Transverse colon (tissue), 4 donors: ENCODE data around the gene CYB5D1. TPM values are rescaled to one million over a fixed set of nuclear protein-coding genes. Genes with fewer than 3 reads are reported as not detected.

Experiments used
- DNase-seq: peaks from one replicate; pipeline ENCODE4 v3.0.0-alpha.2; 2019
- H3K27ac ChIP-seq, 4 donors: fragments of 200-600 bp; sonication (generic); 2 replicates each; pipeline ENCODE4 v1.5.1; 2016 to 2018; ENCODE audit warnings: inconsistent platforms in 4 of 4
- H3K27me3 ChIP-seq: fragments of 200-600 bp; sonication (generic); 2 replicates; pipeline ENCODE4 v1.5.1; 2017; ENCODE audit warnings: inconsistent platforms
- H3K36me3 ChIP-seq, 4 donors: fragments of 200-600 bp; sonication (generic); 2 replicates each; pipeline ENCODE4 v1.5.1; 2017 to 2019; ENCODE audit warnings: inconsistent platforms in 4 of 4
- H3K4me1 ChIP-seq, 4 donors: fragments of 200-600 bp; sonication (generic); 2 replicates each; pipeline ENCODE4 v1.5.1; 2017 to 2020; ENCODE audit warnings: inconsistent platforms in 4 of 4
- H3K4me3 ChIP-seq, 4 donors: fragments of 200-600 bp; sonication (generic); 1 replicate in 1 of 4; 2 replicates in 3 of 4; pipeline versions ENCODE4 v1.5.1 to v1.6.1; 2017 to 2019; ENCODE audit warnings: inconsistent platforms in 4 of 4
- H3K9me3 ChIP-seq, 2 donors: fragments of 200-600 bp; sonication (generic); 2 replicates each; pipeline ENCODE4 v1.5.1; 2017 to 2019; ENCODE audit warnings: inconsistent platforms in 2 of 2
- EP300 ChIP-seq: sonication (generic); formaldehyde crosslinking; IDR thresholded peaks from one replicate; pipeline ENCODE4 v1.6.1; 2017; ENCODE audit warnings: antibody characterized with exemption, low read depth
- POLR2A ChIP-seq: fragments of 450-650 bp; IDR thresholded peaks from one replicate; pipeline ENCODE4 v1.6.1; 2016; ENCODE audit warnings: antibody characterized with exemption, mild to moderate bottlenecking, moderate library complexity
- POLR2AphosphoS5 ChIP-seq, 3 donors: sonication (generic); formaldehyde crosslinking; IDR thresholded peaks; one replicate each; pipeline ENCODE4 v1.6.1; 2016; ENCODE audit warnings: antibody characterized with exemption in 3 of 3
- WGBS, 2 donors: methylation state at CpG; one replicate each; pipeline ENCODE4 v1.1.5; 2018; ENCODE audit warnings: low coverage in 1 of 2; 5-methylcytosine and 5-hydroxymethylcytosine counted together
- in situ Hi-C, 4 donors: fragments of 200-750 bp; cut with MboI; loops; one replicate each; pipeline versions ENCODE4 v1.15.0 to v1.15.1; 2017; ENCODE audit warnings: low sequenced_read_pairs in 3 of 4, low pct_ligation_motif_present in 1 of 4, low pct_unique_long_range_greater_than_20kb in 1 of 4
- intact Hi-C: fragments of 100-400 bp; cut with DNase I; formaldehyde crosslinking; loops from one replicate; pipeline ENCODE4 v1.15.1; 2023; ENCODE audit warnings: low total_unique reads
- total RNA-seq, 4 donors: library from RNA; depleted of rRNA; stranded (reverse); fragments of >200 nt; gene quantifications; one replicate each; pipeline ENCODE4 v1.1.0, GENCODE V29; 2016
- TF ChIP-seq, protein P1 (sequence below), 5 experiments: fragments of 200-600 bp in 3 of 5; fragments of 450-650 bp in 2 of 5; sonication (generic) in 3 of 5; IDR thresholded peaks; 1 replicate in 2 of 5; 2 replicates in 3 of 5; pipeline ENCODE4 v1.5.1; 2016 to 2017; ENCODE audit warnings: antibody characterized with exemption in 5 of 5, inconsistent platforms in 3 of 5, mild to moderate bottlenecking in 2 of 5, moderate library complexity in 1 of 5

CYB5D1 gene
- total RNA-seq, 4 donors from 2014 or later: 4.9 to 50.4 (median 9.6) TPM; not detected in 1

DNA sequence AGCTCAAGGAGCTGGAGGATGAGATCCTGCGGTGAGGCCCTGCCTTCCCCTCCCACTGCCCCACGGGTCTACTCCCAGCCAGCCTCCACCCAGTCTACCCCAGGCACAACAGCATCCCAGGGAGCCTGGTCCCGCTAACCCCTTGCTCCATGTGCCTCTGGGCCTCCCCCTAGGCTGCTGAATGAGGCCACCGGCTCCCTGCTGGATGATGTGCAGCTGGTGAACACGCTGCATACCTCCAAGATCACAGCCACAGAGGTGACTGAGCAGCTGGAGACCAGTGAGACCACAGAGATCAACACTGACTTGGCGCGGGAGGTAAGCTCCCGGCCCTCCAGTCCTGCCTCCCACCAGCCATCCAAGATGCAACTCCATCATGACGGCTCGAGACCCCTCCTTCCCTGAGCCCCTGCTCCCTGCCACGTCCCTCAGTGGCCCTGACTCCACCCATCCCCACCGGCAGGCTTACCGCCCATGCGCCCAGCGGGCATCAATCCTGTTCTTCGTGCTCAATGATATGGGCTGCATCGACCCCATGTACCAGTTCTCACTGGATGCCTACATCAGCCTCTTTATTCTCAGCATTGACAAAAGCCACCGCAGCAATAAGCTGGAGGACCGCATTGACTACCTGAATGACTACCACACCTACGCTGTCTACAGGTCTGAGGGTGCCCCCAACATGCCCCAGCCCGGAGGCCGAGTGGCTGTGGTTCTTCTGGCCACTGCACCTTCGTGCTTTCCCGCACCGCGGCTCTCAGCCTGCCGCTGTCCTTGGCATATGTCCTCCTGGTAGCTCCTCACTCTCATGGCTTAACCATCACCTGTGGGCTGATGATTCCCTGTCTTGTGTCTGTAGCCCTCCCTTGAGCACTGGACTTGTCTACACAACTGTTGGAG, 38.8 kb upstream of the CYB5D1 start:
- Histone ChIP-seq H3K36me3 (no peaks in the 10 kb centered on the region), H3K4me1 (no peaks in the 10 kb centered on the region), H3K27me3 (no peaks in the 10 kb centered on the region), H3K27ac (no peak overlapping the region), H3K4me3 (no peak overlapping the region), H3K9me3 (no peaks in the 10 kb centered on the region)
- no peak for TF ChIP-seq POLR2A
- no peak for TF ChIP-seq EP300
- no peak for TF ChIP-seq POLR2AphosphoS5 (IDR thresholded peaks at IDR 0.05)
- TF ChIP-seq, protein P1, sequence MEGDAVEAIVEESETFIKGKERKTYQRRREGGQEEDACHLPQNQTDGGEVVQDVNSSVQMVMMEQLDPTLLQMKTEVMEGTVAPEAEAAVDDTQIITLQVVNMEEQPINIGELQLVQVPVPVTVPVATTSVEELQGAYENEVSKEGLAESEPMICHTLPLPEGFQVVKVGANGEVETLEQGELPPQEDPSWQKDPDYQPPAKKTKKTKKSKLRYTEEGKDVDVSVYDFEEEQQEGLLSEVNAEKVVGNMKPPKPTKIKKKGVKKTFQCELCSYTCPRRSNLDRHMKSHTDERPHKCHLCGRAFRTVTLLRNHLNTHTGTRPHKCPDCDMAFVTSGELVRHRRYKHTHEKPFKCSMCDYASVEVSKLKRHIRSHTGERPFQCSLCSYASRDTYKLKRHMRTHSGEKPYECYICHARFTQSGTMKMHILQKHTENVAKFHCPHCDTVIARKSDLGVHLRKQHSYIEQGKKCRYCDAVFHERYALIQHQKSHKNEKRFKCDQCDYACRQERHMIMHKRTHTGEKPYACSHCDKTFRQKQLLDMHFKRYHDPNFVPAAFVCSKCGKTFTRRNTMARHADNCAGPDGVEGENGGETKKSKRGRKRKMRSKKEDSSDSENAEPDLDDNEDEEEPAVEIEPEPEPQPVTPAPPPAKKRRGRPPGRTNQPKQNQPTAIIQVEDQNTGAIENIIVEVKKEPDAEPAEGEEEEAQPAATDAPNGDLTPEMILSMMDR (IDR thresholded peaks at IDR 0.05): no peak
- no peak for DNase-seq
- WGBS, 2 donors: 87 to 88% methylated on average over 3 to 25 of the region's 27 CpGs
- in situ Hi-C loops (loop anchor here in 1 of 4 donors (10.0 kb wide), 1 partner anchor 74 kb away; no protein-coding TSS in a partner anchor), intact Hi-C loops (no loop called here)

DNA sequence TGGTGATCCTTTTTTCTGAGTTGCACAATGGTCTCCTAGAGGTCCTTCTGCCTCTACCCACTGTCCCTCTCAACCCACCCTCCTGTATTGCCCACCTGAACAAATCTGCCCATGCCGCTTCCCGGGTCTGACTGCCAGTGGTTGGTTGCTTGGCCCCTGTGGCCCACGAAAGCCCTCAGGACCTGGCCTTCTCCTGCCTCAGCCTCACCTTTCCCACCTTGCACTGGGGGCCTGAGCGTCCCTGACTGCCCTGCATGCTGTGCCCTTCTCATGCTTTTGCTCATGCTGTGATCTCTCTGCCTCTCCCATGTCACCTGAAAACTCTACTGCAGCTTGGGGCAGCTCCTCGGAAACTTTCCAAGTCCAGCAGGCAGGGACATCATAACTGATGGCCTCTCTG, 37.6 kb upstream of the CYB5D1 start:
- no peak for TF ChIP-seq EP300
- TF ChIP-seq POLR2AphosphoS5 (IDR thresholded peaks at IDR 0.05): no peak
- TF ChIP-seq, protein P1 (IDR thresholded peaks at IDR 0.05): no peak
- no peak for TF ChIP-seq POLR2A
- DNase-seq: no peak
- no peak overlapping the region for H3K4me3 ChIP-seq
- no peaks in the 10 kb centered on the region for H3K36me3 ChIP-seq
- intact Hi-C loops (no loop called here), in situ Hi-C loops (no loop called here)
- no peaks in the 10 kb centered on the region for H3K9me3 ChIP-seq
- H3K27ac ChIP-seq: no peak overlapping the region
- 74 to 89% methylated on average over 4 to 5 of the region's 5 CpGs for WGBS, 2 donors
- no peaks in the 10 kb centered on the region for H3K4me1 ChIP-seq
- no peaks in the 10 kb centered on the region for H3K27me3 ChIP-seq

DNA sequence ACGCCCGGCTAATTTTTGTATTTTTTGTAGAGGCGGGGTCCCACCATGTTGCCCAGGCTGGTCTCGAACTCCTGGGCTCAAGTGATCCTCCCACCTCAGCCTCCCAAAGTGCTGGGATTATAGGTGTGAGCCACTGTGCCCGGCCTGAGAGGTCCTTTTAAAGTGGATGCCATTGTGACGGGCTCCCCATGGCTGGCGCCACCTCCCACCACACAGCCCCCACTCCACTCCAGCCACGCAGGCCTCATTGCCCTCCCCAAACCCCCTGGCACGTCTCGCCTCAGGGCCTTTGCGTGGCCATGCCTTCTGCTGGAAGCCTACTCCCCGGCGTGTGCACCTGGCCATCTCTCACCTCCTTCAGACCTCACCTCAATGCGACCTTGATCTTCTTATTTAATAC, 35.7 kb upstream of the CYB5D1 start:
- H3K4me3 ChIP-seq: no peak overlapping the region
- no peaks in the 10 kb centered on the region for H3K9me3 ChIP-seq
- no peaks in the 10 kb centered on the region for H3K36me3 ChIP-seq
- TF ChIP-seq EP300 (no peak), POLR2AphosphoS5 (IDR thresholded peaks at IDR 0.05) (no peak), POLR2A (no peak)
- TF ChIP-seq, protein P1 (IDR thresholded peaks at IDR 0.05): no peak
- DNase-seq: no peak
- intact Hi-C loops: loop anchor here (1.0 kb wide), 1 partner anchor 30 kb away; no protein-coding TSS in a partner anchor
- in situ Hi-C loops: no loop called here
- no peaks in the 10 kb centered on the region for H3K4me1 ChIP-seq
- no peak overlapping the region for H3K27ac ChIP-seq
- H3K27me3 ChIP-seq: no peaks in the 10 kb centered on the region
- 60 to 74% methylated on average over 1 to 14 of the region's 14 CpGs for WGBS, 2 donors

DNA sequence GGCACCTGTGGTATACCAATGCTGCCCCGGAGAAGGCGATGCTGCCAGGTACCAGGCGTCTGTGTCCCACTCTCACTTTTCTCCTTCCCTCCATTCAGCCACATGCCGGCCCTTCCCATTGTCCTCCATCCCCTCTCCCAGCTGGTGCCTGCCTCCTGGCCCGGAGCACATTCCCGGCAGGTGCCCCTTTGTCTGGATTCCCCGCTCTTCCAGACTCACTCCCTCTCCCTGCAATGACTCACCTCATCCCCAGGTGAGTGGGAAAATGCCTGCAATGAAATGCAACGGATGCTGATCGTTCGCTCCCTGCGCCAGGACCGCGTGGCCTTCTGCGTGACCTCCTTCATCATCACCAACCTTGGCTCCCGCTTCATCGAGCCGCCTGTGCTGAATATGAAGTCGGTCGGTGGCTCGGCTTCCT, 34.2 kb upstream of the CYB5D1 start:
- in situ Hi-C loops (no loop called here), intact Hi-C loops (no loop called here)
- Histone ChIP-seq H3K36me3 (no peaks in the 10 kb centered on the region), H3K4me3 (no peak overlapping the region), H3K9me3 (no peaks in the 10 kb centered on the region), H3K4me1 (no peaks in the 10 kb centered on the region), H3K27ac (no peak overlapping the region), H3K27me3 (no peaks in the 10 kb centered on the region)
- TF ChIP-seq EP300 (no peak), POLR2AphosphoS5 (IDR thresholded peaks at IDR 0.05) (no peak), POLR2A (no peak)
- whole genome bisulfite sequencing, 2 donors: 93% methylated on average over 20 of the region's 20 CpGs; no CpG with 5 or more reads in 1 of the 2 donors
- DNase-seq: no peak
